Measurements from ENCODE around the gene RNF208. TPM values are rescaled to one million over a fixed set of nuclear protein-coding genes. Genes with fewer than 3 reads are reported as not detected.
A peak's percentile ranks its signal among the peaks of the same experiment; 100 is the strongest.

Gene RNF208
- total RNA-seq, 2 experiments from 2014 or later, result 8.0 to 10.4 TPM

DNA sequence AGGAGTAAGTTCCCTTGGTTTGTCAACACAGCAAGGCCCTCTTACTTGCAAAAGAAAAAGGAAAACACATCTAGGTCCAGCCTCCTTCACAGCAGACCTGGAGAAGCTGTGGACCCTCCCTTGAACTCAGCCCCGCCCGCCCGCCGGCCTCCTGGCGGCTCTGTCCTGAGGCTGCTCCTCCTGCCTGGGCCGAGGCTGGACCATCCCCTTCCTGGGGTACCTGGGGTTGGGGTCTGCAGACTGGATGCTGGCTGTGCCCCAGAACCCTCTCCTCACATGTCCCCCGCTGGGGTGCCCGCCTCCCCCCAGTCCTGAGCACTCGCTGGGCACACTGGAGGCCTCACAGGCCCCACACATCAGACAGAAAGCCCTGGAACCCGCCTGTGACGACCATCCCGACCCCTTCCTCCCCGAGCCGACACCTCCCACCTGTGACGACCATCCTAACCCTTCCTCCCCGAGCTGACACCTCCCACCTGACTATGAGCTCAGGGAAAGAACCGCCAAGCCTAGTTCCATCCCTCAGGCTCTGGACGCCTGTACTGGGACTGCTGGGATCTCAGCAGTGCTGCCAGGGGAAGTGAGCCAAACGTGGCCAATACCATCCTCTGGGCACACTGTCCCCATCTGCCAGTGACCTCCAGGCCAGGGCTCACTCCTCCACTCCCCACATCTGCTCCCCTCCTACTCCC is 43.0 kb downstream of the RNF208 start:
- Mint-ChIP-seq H3K4me3 (no peak overlapping the region), H3K36me3 (ENCODE audit: low read depth) (peaks cover 4% of the 10 kb centered on the region), H3K27me3 (no peaks in the 10 kb centered on the region), H3K27ac (no peak overlapping the region), H3K4me1 (ENCODE audit: low read depth) (peaks cover 1% of the 10 kb centered on the region), H3K9me3 (no peaks in the 10 kb centered on the region)
- TF ChIP-seq, protein P1, sequence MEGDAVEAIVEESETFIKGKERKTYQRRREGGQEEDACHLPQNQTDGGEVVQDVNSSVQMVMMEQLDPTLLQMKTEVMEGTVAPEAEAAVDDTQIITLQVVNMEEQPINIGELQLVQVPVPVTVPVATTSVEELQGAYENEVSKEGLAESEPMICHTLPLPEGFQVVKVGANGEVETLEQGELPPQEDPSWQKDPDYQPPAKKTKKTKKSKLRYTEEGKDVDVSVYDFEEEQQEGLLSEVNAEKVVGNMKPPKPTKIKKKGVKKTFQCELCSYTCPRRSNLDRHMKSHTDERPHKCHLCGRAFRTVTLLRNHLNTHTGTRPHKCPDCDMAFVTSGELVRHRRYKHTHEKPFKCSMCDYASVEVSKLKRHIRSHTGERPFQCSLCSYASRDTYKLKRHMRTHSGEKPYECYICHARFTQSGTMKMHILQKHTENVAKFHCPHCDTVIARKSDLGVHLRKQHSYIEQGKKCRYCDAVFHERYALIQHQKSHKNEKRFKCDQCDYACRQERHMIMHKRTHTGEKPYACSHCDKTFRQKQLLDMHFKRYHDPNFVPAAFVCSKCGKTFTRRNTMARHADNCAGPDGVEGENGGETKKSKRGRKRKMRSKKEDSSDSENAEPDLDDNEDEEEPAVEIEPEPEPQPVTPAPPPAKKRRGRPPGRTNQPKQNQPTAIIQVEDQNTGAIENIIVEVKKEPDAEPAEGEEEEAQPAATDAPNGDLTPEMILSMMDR (IDR thresholded peaks at IDR 0.05), result no peak
- ChIA-PET CTCF (interaction anchor here (0.9 to 1.4 kb wide), 2 partner anchors 17 to 57 kb away, joined by 3 to 4 read pairs; no protein-coding TSS in a partner anchor), POLR2A (interaction anchor here (0.9 to 1.1 kb wide), 3 partner anchors 8 to 30 kb away, joined by 3 to 4 read pairs (median 3); no protein-coding TSS in a partner anchor)
- ATAC-seq (no peak), DNase-seq (no peak)
- intact Hi-C loops (cut with micrococcal nuclease), result loop anchor here (10.0 kb wide), 1 partner anchor 54 kb away; no protein-coding TSS in a partner anchor

DNA sequence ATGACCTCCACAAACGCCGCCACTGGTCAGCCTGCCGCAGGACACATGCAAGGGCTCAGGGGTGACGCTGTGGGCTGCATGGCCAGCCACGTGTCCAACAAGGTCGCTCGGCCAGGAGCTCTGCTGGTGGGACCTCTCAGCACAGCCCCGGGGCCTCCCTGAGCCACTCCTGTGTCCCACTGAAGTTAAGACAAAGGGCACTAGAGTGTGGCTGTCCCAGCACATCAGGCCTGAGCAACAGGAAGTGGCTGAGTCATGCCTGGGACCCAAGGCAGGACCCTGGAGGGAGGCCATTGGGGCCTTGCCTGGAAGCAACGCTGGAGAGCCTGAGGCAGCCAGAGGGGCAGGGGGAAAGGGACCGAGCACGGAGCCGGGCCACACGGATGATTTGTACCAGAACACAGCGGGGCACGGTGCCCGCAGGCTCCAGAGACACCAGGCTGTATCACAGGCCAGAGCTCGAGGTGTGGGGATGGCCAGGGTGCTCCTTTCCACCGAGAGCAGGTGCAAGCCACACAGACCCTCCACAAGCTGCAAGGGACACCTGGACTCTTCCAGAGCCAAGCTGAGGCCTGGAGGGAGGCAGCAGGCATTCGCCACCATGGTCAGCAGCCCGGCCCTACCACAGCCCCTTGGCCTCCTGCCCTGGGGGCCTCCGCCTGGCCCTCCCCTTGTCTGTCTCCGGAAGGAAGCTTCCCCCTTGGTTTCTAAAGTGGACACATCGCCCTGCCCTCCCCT is 43.7 kb downstream of the RNF208 start:
- CTCF ChIA-PET, result interaction anchor here (0.9 to 2.0 kb wide), 4 partner anchors 8 to 58 kb away, joined by 3 to 9 read pairs (median 4); partner anchors contain the start of genes LRRC26 and RNF224
- Mint-ChIP-seq H3K4me3 (no peak overlapping the region), H3K27me3 (no peaks in the 10 kb centered on the region), H3K4me1 (ENCODE audit: low read depth) (peaks cover 5% of the 10 kb centered on the region), H3K27ac (no peak overlapping the region), H3K36me3 (ENCODE audit: low read depth) (peaks cover 4% of the 10 kb centered on the region), H3K9me3 (no peaks in the 10 kb centered on the region)
- no peak for ATAC-seq
- DNase-seq, result no peak
- intact Hi-C loops (cut with micrococcal nuclease), result loop anchor here (10.0 kb wide), 1 partner anchor 54 kb away; no protein-coding TSS in a partner anchor
- POLR2A ChIA-PET, result interaction anchor here (0.6 to 1.1 kb wide), 4 partner anchors 8 to 29 kb away, joined by 3 to 4 read pairs (median 3); partner anchors contain the start of gene TPRN
- TF ChIP-seq, protein P1 (IDR thresholded peaks at IDR 0.05), result no peak

DNA sequence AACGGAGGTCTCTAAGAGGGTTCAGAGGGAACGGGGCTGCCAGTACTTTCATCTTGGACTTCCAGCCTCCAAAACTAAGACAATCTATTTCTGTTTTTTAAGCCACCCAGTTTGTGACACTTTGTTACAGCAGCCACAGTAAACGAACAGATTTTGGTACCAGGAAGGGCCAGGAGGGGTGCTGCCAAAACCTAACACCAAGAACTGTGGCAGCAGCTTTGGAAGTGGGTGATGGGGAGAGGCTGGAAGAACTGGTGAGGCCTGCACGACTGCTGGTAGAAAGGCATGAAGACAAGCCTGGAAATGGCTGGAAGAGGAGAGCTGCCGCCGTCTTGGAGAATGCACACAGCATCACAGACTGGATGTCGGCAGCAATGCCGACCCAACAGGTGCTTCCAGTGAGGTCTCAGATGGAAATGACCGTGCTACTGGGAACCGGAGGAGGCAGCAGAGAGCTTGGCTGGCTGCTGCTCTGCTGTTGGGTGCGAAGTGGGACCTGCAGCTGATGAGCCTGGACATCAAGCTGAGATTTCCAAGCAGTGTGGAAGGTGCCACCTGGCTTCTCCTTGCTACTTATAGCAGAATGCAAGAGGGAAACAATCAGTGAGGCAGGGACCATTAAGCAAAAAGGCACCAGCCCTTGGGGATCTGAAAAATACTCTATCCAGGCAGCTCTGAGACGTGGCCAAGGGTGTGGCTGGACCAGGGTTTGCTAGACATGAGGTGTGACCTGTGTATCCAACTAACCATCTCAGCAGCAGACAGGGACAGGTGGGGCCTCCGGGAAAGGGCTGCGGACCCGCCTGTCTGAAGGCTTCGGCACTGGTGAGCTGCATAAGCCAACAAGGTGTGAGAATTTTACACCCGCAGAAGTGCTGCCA is 45.5 kb downstream of the RNF208 start:
- Mint-ChIP-seq H3K36me3 (ENCODE audit: low read depth) (no peaks in the 10 kb centered on the region), H3K4me1 (ENCODE audit: low read depth) (peaks cover 5% of the 10 kb centered on the region), H3K9me3 (no peaks in the 10 kb centered on the region), H3K27ac (no peak overlapping the region), H3K4me3 (no peak overlapping the region), H3K27me3 (peaks cover 3% of the 10 kb centered on the region)
- DNase-seq, result no peak
- ATAC-seq, result peak; percentile 52
- ChIA-PET POLR2A (interaction anchor here (1.0 to 3.6 kb wide), 6 partner anchors 8 to 106 kb away, joined by 3 to 28 read pairs (median 3); partner anchors contain the start of genes ANAPC2, SAPCD2 and SSNA1), CTCF (interaction anchor here (0.6 to 2.2 kb wide), 14 partner anchors 10 to 130 kb away, joined by 3 to 9 read pairs (median 4); partner anchors contain the start of genes ANAPC2, NPDC1, RNF224 and SSNA1)
- TF ChIP-seq, protein P1 (IDR thresholded peaks at IDR 0.05), result peak; percentile 56
- intact Hi-C loops (cut with micrococcal nuclease), result loop anchor here (10.0 kb wide), 1 partner anchor 52 kb away; no protein-coding TSS in a partner anchor

DNA sequence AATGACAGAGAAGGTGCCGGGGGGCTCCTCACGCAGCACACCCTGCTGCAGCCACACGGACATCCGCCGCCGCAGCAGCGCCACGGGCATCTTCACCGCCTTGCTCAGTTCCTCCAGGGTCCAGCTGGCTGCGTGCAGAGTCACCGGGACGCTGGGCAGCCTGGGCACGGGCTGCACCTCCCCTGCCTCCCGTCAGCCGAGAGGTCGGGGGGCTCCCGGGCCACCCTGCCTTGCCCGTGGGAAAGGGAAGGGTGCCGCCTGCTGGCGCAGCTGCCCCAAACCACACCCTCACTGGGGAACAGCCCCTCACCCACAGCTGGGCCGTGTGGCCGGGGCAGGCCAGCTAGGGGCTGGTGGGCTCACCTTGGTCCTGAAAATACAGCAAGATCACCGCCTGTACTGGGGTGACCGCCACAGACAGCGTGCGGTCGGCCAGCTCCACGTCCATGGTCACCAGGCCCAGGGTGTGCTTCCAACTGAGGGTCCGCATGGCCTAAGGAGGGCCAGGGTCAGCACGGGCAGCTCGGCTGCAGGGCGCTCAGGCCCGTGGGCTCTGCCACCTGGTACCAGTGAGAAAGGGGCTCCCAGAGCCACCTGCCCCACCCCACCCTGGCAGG is 46.6 kb downstream of the RNF208 start:
- intact Hi-C loops (cut with micrococcal nuclease), result loop anchor here (10.0 kb wide), 1 partner anchor 51 kb away; no protein-coding TSS in a partner anchor
- Mint-ChIP-seq H3K36me3 (ENCODE audit: low read depth) (no peaks in the 10 kb centered on the region), H3K4me1 (ENCODE audit: low read depth) (peaks cover 5% of the 10 kb centered on the region), H3K4me3 (no peak overlapping the region), H3K27me3 (peaks cover 5% of the 10 kb centered on the region), H3K9me3 (no peaks in the 10 kb centered on the region), H3K27ac (no peak overlapping the region)
- POLR2A ChIA-PET, result interaction anchor here (0.8 to 3.6 kb wide), 4 partner anchors 10 to 47 kb away, joined by 3 to 28 read pairs (median 7); partner anchors contain the start of genes ANAPC2 and SSNA1
- CTCF ChIA-PET, result interaction anchor here (1.0 to 2.2 kb wide), 8 partner anchors 9 to 129 kb away, joined by 3 to 8 read pairs (median 4); partner anchors contain the start of genes MAN1B1 and NPDC1
- DNase-seq (no peak), ATAC-seq (peak; percentile 29)
- TF ChIP-seq, protein P1 (IDR thresholded peaks at IDR 0.05), result peak; percentile 53
